OCI-LY1 (cell line): ENCODE data around the gene SLC25A25.
A peak's percentile ranks its signal among the peaks of the same experiment; 100 is the strongest.

ENCODE experiments used
- H2AFZ ChIP-seq: fragments of 200-600 bp; sonication (generic), shearing (Covaris generic); 2 replicates; pipeline ENCODE4 v1.6.0; 2014; ENCODE audit warnings: antibody characterized with exemption, mild to moderate bottlenecking, low read length
- H3F3A ChIP-seq: fragments of 200-600 bp; sonication (generic), shearing (Covaris generic); 2 replicates; pipeline ENCODE4 v1.6.0; 2014; ENCODE audit warnings: mild to moderate bottlenecking, antibody characterized with exemption, low read length, moderate library complexity; ENCODE audit not compliant: insufficient read depth
- H3K27ac ChIP-seq: fragments of 200-600 bp; sonication (generic); 2 replicates; pipeline ENCODE4 v1.5.1; 2014; ENCODE audit warnings: low read length, mixed run types, mild to moderate bottlenecking, low read depth; ENCODE audit not compliant: poor library complexity, severe bottlenecking
- H3K27me3 ChIP-seq: fragments of 200-600 bp; sonication (generic); 2 replicates; pipeline ENCODE4 v1.6.0; 2014; ENCODE audit warnings: antibody characterized with exemption, mild to moderate bottlenecking, low read length, moderate library complexity; ENCODE audit not compliant: insufficient read depth
- H3K36me3 ChIP-seq: fragments of 200-600 bp; sonication (generic); 2 replicates; pipeline ENCODE4 v1.6.1; 2014; ENCODE audit warnings: mild to moderate bottlenecking, antibody characterized with exemption, low read length, moderate library complexity, mixed read lengths; ENCODE audit not compliant: insufficient read depth
- H3K4me1 ChIP-seq: fragments of 200-600 bp; sonication (generic); 2 replicates; pipeline ENCODE4 v1.5.1; 2014; ENCODE audit warnings: mild to moderate bottlenecking, low read length, moderate library complexity; ENCODE audit not compliant: insufficient read depth, severe bottlenecking
- H3K4me2 ChIP-seq: fragments of 200-600 bp; sonication (generic), shearing (Covaris generic); 2 replicates; pipeline ENCODE4 v1.6.1; 2014; ENCODE audit warnings: low read length
- H3K4me3 ChIP-seq: fragments of 200-600 bp; sonication (generic); 2 replicates; pipeline ENCODE4 v1.5.1; 2014; ENCODE audit warnings: low read length, low read depth, mild to moderate bottlenecking, mixed read lengths; ENCODE audit not compliant: poor library complexity, severe bottlenecking
- H3K79me2 ChIP-seq: fragments of 200-600 bp; shearing (Covaris generic); 2 replicates; pipeline ENCODE4 v1.6.1; 2016; ENCODE audit warnings: mixed run types, low read length, mixed read lengths; ENCODE audit not compliant: insufficient read depth
- H3K9ac ChIP-seq: fragments of 200-600 bp; sonication (generic), shearing (Covaris generic); 2 replicates; pipeline ENCODE4 v1.6.1; 2014; ENCODE audit warnings: mild to moderate bottlenecking, low read length, mixed read lengths
- H3K9me2 ChIP-seq: fragments of 200-600 bp; sonication (generic), shearing (Covaris generic); 2 replicates; pipeline ENCODE4 v1.6.1; 2014; ENCODE audit warnings: low read depth, mild to moderate bottlenecking, low read length, mixed read lengths
- H3K9me3 ChIP-seq: fragments of 200-600 bp; shearing (Covaris generic); 2 replicates; pipeline ENCODE4 v1.6.1; 2014; ENCODE audit warnings: low read length, mixed read lengths
- H4K20me1 ChIP-seq: fragments of 200-600 bp; sonication (generic), shearing (Covaris generic); 2 replicates; pipeline ENCODE4 v1.6.0; 2016; ENCODE audit warnings: mild to moderate bottlenecking, low read length; ENCODE audit not compliant: insufficient read depth
- CTCF ChIP-seq: fragments of 200-600 bp; sonication (generic), shearing (Covaris generic); IDR thresholded peaks from 2 replicates; pipeline ENCODE4 v1.5.1; 2017; ENCODE audit warnings: mild to moderate bottlenecking, antibody characterized with exemption, low read length, moderate library complexity, mixed read lengths
- EZH2 ChIP-seq: fragments of 200-600 bp; sonication (generic), shearing (Covaris generic); IDR thresholded peaks from 2 replicates; pipeline ENCODE4 v1.8.0; 2017; ENCODE audit warnings: borderline replicate concordance, mixed run types, mild to moderate bottlenecking, antibody characterized with exemption, low read length, moderate library complexity, mixed read lengths

The SLC25A25 gene

DNA sequence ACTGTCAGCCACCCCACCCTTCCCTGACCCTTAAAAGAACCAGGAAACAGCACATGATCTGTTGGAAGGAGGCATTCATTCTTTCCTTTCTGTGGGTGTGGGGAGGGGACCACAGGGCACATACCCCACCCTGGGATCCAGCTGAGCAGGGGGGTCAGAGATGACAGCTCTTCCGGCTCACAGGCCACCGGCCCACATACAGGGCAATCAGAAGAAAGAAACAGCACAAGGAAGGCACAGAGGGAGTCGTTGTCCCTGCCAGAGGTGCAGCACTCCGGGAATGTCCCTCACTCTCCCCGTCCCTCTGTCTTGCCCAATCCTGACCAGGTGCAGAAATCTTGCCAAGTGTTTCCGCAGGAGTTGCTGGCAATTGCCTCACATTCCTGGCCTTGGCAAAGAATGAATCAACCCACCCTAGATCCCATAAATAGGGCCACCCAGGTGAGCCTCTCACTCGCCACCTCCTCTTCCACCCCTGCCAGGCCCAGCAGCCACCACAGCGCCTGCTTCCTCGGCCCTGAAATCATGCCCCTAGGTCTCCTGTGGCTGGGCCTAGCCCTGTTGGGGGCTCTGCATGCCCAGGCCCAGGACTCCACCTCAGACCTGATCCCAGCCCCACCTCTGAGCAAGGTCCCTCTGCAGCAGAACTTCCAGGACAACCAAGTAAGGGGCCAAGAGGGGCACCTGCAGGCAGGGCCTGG lies 81.1 kb downstream of the SLC25A25 start, which contains the start of gene LCN2:
Gene LCN2 (plus strand): TSS at position 453 of the 701 bp plus-strand sequence. CDS start 73 bp downstream, at position 526.
- Histone ChIP-seq H3K9ac (no peak within 1 kb of the TSS), H3K27ac (no peak within 1 kb of the TSS), H3K4me3 (no peak within 1 kb of the TSS), H2AFZ (no peak within 1 kb of the TSS), H3K79me2 (no peaks in the 10 kb centered on the region), H3K4me2 (no peak within 1 kb of the TSS), H3K4me1 (no peaks in the 10 kb centered on the region), H3K27me3 (no peaks in the 10 kb centered on the region; the same call in none of the 2 replicates), H3F3A (no peaks in the 10 kb centered on the region), H3K36me3 (no peaks in the 10 kb centered on the region), H4K20me1 (no peaks in the 10 kb centered on the region), H3K9me3 (no peaks in the 10 kb centered on the region), H3K9me2 (no peaks in the 10 kb centered on the region)
- TF ChIP-seq CTCF (no peak), EZH2 (no peak)

- Histone ChIP-seq H4K20me1 (no peaks in the 10 kb centered on the region), H3K27me3 (no peaks in the 10 kb centered on the region; the same call in none of the 2 replicates), H3K4me2 (no peak overlapping the region), H3K79me2 (no peaks in the 10 kb centered on the region), H3K36me3 (no peaks in the 10 kb centered on the region), H3F3A (no peaks in the 10 kb centered on the region), H3K9ac (no peak overlapping the region), H3K27ac (no peak overlapping the region), H3K9me3 (no peaks in the 10 kb centered on the region), H3K4me3 (no peak overlapping the region), H3K9me2 (no peaks in the 10 kb centered on the region), H2AFZ (no peak overlapping the region), H3K4me1 (no peaks in the 10 kb centered on the region)
- TF ChIP-seq EZH2: no peak
- no peak for TF ChIP-seq CTCF
Observed at GRCh38 chr9:128149951-128150593, 82.0 kb downstream of the SLC25A25 start.

DNA sequence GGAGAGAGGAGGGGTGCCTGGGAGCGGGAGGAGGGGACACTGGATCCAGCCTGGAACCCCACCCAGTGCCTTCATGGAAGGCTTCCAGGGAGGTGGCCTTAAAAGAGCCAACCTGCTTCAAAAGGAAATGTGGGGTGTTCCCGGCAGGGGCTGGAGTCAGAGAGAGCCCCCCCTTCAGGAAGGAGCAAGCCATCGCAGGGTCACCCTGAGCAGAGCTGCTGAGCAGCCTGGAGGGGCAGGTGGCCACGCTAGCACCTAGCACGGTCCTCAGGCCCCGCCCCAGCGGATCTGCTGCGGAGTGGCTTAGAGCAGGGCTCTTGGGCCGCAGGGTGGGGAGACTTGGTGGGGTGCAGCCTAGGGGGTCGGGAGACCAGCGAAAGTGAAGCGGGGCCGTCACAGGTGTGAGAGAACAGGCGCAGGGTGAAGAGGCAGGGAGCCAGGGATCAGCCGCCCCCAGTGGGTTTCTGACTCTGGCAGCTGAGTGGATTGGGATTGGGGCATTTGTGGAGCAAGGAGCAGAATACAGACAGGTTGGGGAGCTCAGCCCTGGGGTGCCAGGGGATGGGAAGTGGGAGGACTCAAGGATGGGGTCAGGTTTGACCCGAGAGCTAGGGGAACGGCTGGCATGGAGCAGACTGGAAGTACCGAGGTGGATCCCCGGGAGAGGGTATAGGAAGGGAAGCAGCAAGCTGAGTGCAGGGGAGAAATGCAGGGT lies 82.7 kb downstream of the SLC25A25 start:
- H3K9me3 ChIP-seq: no peaks in the 10 kb centered on the region

More for the DNA sequence above, 82.7 kb downstream of the SLC25A25 start:
- no peak for TF ChIP-seq EZH2
- TF ChIP-seq CTCF: peak; percentile 61
- H3K9me2 ChIP-seq: no peaks in the 10 kb centered on the region
- no peaks in the 10 kb centered on the region; the same call in 1 of the 2 replicates for H3K36me3 ChIP-seq
- no peaks in the 10 kb centered on the region for H4K20me1 ChIP-seq
- no peaks in the 10 kb centered on the region for H3K79me2 ChIP-seq
- no peak overlapping the region for H3K27ac ChIP-seq
- H3K9ac ChIP-seq: no peak overlapping the region
- peaks cover 3% of the 10 kb centered on the region for H3K27me3 ChIP-seq
- no peaks in the 10 kb centered on the region for H3K4me1 ChIP-seq
- H3K4me2 ChIP-seq: no peak overlapping the region
- H3F3A ChIP-seq: no peaks in the 10 kb centered on the region
- H2AFZ ChIP-seq: no peak overlapping the region
- no peak overlapping the region for H3K4me3 ChIP-seq
